PC-9 (cell line): ENCODE results near the gene CACNG8. TPM values are rescaled to one million over a fixed set of nuclear protein-coding genes. Genes with fewer than 3 reads are reported as not detected.

Experiments
- BruUV-seq: library from RNA; stranded (reverse); fragments of 400-500 nt; replicated peaks from 2 replicates; lab custom pipeline; 2021; lab: Mats Ljungman, UMichigan
- CTCF ChIA-PET: fragments of 300-600 bp; sonication (Branson Sonifier 250); formaldehyde crosslinking; loops from one replicate; lab custom pipeline; 2022; ENCODE audit warnings: antibody characterized with exemption; lab: Charles Lee
- POLR2A ChIA-PET: fragments of 300-600 bp; sonication (Branson Sonifier 250); formaldehyde crosslinking; loops from one replicate; lab custom pipeline; 2022; ENCODE audit warnings: antibody characterized with exemption; ENCODE audit not compliant: unreplicated experiment; lab: Charles Lee
- DNase-seq, 2 experiments: peaks; one replicate each; pipeline versions ENCODE4 v3.0.0 to v3.0.0-alpha.2; 2015 to 2022; ENCODE audit warnings: mixed read lengths in 1 of 2
- H2AFZ ChIP-seq: fragments of 200-600 bp; sonication (generic); 2 replicates; pipeline ENCODE4 v1.8.1; 2017; ENCODE audit warnings: antibody characterized with exemption
- H3F3A ChIP-seq: fragments of 200-600 bp; sonication (generic); 2 replicates; pipeline ENCODE4 v1.8.1; 2017; ENCODE audit warnings: antibody characterized with exemption, mild to moderate bottlenecking, low read depth; ENCODE audit not compliant: insufficient read depth
- H3K27ac ChIP-seq: fragments of 200-600 bp; sonication (generic); 2 replicates; pipeline ENCODE4 v1.6.1; 2016; ENCODE audit warnings: mixed run types
- H3K27me3 ChIP-seq: fragments of 200-600 bp; sonication (generic); 2 replicates; pipeline ENCODE4 v1.6.1; 2016; ENCODE audit warnings: low read depth, mixed run types; ENCODE audit not compliant: insufficient read depth
- H3K36me3 ChIP-seq: fragments of 200-600 bp; sonication (generic); 2 replicates; pipeline ENCODE4 v1.6.1; 2016; ENCODE audit warnings: low read depth, mixed run types
- H3K4me1 ChIP-seq: fragments of 200-600 bp; sonication (generic); replicated peaks from 2 replicates; pipeline ENCODE4 v1.6.1; 2016; ENCODE audit warnings: mixed run types; ENCODE audit not compliant: insufficient read depth
- H3K4me2 ChIP-seq: fragments of 200-600 bp; sonication (generic); 2 replicates; pipeline ENCODE4 v1.6.1; 2017; ENCODE audit warnings: mixed run types
- H3K4me3 ChIP-seq: fragments of 200-600 bp; sonication (generic); 2 replicates; pipeline ENCODE4 v1.6.1; 2016; ENCODE audit warnings: mixed run types
- H3K79me2 ChIP-seq: fragments of 200-600 bp; sonication (generic); 2 replicates; pipeline ENCODE4 v1.6.1; 2017; ENCODE audit warnings: low read depth, mixed run types
- H3K9me2 ChIP-seq: fragments of 200-600 bp; sonication (generic); 2 replicates; pipeline ENCODE4 v1.8.1; 2017; ENCODE audit warnings: mild to moderate bottlenecking; ENCODE audit not compliant: insufficient read depth
- H3K9me3 ChIP-seq: fragments of 200-600 bp; sonication (generic); 2 replicates; pipeline ENCODE4 v1.8.1; 2016; ENCODE audit warnings: low read depth; ENCODE audit not compliant: insufficient read depth
- H4K20me1 ChIP-seq: fragments of 200-600 bp; sonication (generic); 2 replicates; pipeline ENCODE4 v1.8.1; 2017; ENCODE audit not compliant: insufficient read depth
- EZH2 ChIP-seq: fragments of 200-600 bp; sonication (generic); IDR thresholded peaks from 2 replicates; pipeline ENCODE4 v1.8.0; 2017; ENCODE audit warnings: antibody characterized with exemption, low read depth
- intact Hi-C: fragments of 100-400 bp; cut with micrococcal nuclease; formaldehyde crosslinking; loops from one replicate; pipeline ENCODE4 v1.10.0; 2022; ENCODE audit not compliant: unreplicated experiment
- total RNA-seq: library from RNA; stranded (reverse); gene quantifications from 2 replicates; pipeline ENCODE4 v1.2.3, GENCODE V29; 2021
- TF ChIP-seq, protein P1 (sequence below): fragments of 200-600 bp; sonication (generic); conservative IDR thresholded peaks from 2 replicates; pipeline ENCODE4 v1.6.1; 2017; ENCODE audit warnings: mixed run types, antibody characterized with exemption, mild to moderate bottlenecking, moderate library complexity

The CACNG8 gene
- total RNA-seq, 1 experiment from 2014 or later = 2.9 TPM

DNA sequence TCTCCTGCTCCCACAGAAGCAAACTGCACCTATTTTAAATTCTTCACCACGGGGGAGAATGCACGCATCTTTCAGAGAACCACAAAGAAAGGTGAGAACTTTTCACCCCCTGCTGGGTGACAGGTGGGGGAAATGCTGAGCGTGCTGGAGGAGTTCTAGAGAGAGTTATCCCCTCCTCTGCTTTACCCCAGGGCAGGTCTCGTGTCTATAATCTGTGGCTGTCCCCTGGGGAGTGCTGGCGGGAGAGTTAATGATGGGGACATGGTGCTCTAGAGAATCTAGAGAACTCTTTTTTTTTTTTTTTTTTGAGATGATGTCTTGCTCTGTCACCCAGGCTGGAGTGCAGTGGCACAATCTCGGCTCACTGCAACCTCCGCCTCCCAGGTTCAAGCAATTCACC is 35.5 kb downstream of the CACNG8 start:
- intact Hi-C loops = no loop called here
- CTCF ChIA-PET = no interaction called here
- Histone ChIP-seq H3K4me3 (no peak overlapping the region), H2AFZ (no peak overlapping the region), H3K36me3 (no peaks in the 10 kb centered on the region; the same call in 1 of the 2 replicates), H3K79me2 (peaks cover 18% of the 10 kb centered on the region), H3K4me2 (no peak overlapping the region), H3K27ac (no peak overlapping the region), H3F3A (peaks cover 54% of the 10 kb centered on the region), H3K9me3 (no peaks in the 10 kb centered on the region), H3K27me3 (no peaks in the 10 kb centered on the region), H3K4me1 (peaks cover 54% of the 10 kb centered on the region), H4K20me1 (no peaks in the 10 kb centered on the region), H3K9me2 (no peaks in the 10 kb centered on the region)
- no peak for DNase-seq
- TF ChIP-seq, protein P1, sequence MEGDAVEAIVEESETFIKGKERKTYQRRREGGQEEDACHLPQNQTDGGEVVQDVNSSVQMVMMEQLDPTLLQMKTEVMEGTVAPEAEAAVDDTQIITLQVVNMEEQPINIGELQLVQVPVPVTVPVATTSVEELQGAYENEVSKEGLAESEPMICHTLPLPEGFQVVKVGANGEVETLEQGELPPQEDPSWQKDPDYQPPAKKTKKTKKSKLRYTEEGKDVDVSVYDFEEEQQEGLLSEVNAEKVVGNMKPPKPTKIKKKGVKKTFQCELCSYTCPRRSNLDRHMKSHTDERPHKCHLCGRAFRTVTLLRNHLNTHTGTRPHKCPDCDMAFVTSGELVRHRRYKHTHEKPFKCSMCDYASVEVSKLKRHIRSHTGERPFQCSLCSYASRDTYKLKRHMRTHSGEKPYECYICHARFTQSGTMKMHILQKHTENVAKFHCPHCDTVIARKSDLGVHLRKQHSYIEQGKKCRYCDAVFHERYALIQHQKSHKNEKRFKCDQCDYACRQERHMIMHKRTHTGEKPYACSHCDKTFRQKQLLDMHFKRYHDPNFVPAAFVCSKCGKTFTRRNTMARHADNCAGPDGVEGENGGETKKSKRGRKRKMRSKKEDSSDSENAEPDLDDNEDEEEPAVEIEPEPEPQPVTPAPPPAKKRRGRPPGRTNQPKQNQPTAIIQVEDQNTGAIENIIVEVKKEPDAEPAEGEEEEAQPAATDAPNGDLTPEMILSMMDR = no peak
- TF ChIP-seq EZH2 = no peak
- BruUV-seq = no TSS peak
- POLR2A ChIA-PET = no interaction called here

DNA sequence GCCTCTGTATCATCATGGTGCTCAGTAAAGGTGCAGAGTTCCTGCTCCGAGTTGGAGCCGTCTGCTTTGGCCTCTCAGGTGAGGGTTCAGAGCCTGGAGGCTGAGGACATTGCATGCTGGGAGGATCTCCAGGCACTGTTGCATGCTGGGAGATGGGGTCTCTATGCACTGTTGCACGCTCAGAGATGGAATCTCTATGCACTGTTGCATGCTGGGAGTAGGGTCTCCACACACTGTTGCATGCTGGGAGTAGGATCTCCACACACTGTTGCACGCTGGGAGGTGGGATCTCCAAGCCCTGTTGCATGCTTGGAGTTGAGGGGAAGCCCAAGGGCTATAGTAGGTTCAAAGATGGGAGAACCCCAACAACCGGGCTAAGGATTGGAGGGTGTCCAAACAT is 37.0 kb downstream of the CACNG8 start:
- Histone ChIP-seq H3F3A (peaks cover 58% of the 10 kb centered on the region), H3K9me3 (no peaks in the 10 kb centered on the region), H3K4me1 (peaks cover 47% of the 10 kb centered on the region), H2AFZ (no peak overlapping the region), H3K79me2 (peaks cover 4% of the 10 kb centered on the region), H3K4me2 (no peak overlapping the region), H3K9me2 (no peaks in the 10 kb centered on the region), H3K27ac (no peak overlapping the region), H3K27me3 (no peaks in the 10 kb centered on the region), H3K36me3 (no peaks in the 10 kb centered on the region; the same call in 1 of the 2 replicates), H3K4me3 (no peak overlapping the region), H4K20me1 (no peaks in the 10 kb centered on the region)
- no peak for DNase-seq
- intact Hi-C loops = no loop called here
- CTCF ChIA-PET = no interaction called here
- BruUV-seq = no TSS peak
- TF ChIP-seq EZH2 = no peak
- TF ChIP-seq, protein P1 = no peak
- POLR2A ChIA-PET = no interaction called here

DNA sequence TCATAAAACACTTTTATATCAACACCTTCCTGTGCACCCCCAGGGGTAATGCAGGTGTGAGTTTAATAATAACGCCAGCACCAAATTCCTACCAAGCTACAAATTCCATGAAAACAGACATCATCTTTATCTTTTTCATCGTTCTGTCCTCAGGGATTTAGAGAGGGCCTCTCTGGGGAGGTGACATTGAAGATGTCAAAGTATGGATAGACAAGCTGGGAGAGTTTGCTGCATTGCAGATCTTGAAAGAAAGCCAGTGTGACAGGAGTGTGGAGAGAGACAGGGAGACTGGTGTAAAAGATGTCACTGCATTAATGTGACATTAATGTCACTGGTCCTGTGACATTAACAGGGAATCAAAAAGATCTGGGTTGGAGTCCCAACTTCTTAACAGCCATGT is 38.8 kb downstream of the CACNG8 start:
- Histone ChIP-seq H3K9me2 (no peaks in the 10 kb centered on the region), H3K79me2 (no peaks in the 10 kb centered on the region), H2AFZ (no peak overlapping the region), H3K9me3 (no peaks in the 10 kb centered on the region), H3K4me3 (peak overlapping the region; percentile 23; the same call in 1 of the 2 replicates), H3F3A (peaks cover 49% of the 10 kb centered on the region), H4K20me1 (no peaks in the 10 kb centered on the region), H3K4me2 (peak overlapping the region; percentile 63), H3K27ac (peak overlapping the region; percentile 78), H3K36me3 (no peaks in the 10 kb centered on the region; the same call in 1 of the 2 replicates), H3K4me1 (peaks cover 43% of the 10 kb centered on the region), H3K27me3 (no peaks in the 10 kb centered on the region)
- ChIA-PET POLR2A (interaction anchor here (0.5 to 0.6 kb wide), 2 partner anchors 10 to 140 kb away, joined by 5 read pairs; partner anchors contain the start of gene CACNG6), CTCF (interaction anchor here (0.7 kb wide), 1 partner anchor 139 kb away, joined by 4 read pairs; no protein-coding TSS in a partner anchor)
- TF ChIP-seq EZH2 = no peak
- TF ChIP-seq, protein P1 = no peak
- intact Hi-C loops = no loop called here
- no peak for DNase-seq
- no TSS peak for BruUV-seq
